GM21576 (cell line): ENCODE measurements around the gene UROC1.

Experiments used
- ATAC-seq: cut with Tn5 transposase; IDR thresholded peaks from one replicate; pipeline ENCODE4 v1.9.1; 2021; ENCODE audit warnings: mild to moderate bottlenecking, moderate library complexity; ENCODE audit not compliant: unreplicated experiment

UROC1 gene

GRCh38 chr3:126481808-126482502, 35.6 kb downstream of the UROC1 start:
- ATAC-seq: no peak

GRCh38 chr3:126480861-126481260, 36.7 kb downstream of the UROC1 start:
- ATAC-seq: no peak

- no peak for ATAC-seq
Measured at GRCh38 chr3:126480206-126480605, 37.4 kb downstream of the UROC1 start.

- ATAC-seq: no peak
Measured at GRCh38 chr3:126479642-126480041, 37.9 kb downstream of the UROC1 start.

GRCh38 chr3:126478581-126479310, 38.8 kb downstream of the UROC1 start:
- ATAC-seq: no peak

- no peak for ATAC-seq
Measured at GRCh38 chr3:126477061-126477380, 40.6 kb downstream of the UROC1 start.

GRCh38 chr3:126476166-126477060, 41.2 kb downstream of the UROC1 start:
- ATAC-seq: peak; percentile 23

- ATAC-seq: peak; percentile 75
Measured at GRCh38 chr3:126475413-126476114, 42.0 kb downstream of the UROC1 start, which contains the start of gene ZXDC. Gene ZXDC, minus strand, starts transcription at chr3:126475891. Its CDS starts 26 bp downstream, at chr3:126475865.

- ATAC-seq: peak; percentile 12
Measured at GRCh38 chr3:126474498-126475412, 42.8 kb downstream of the UROC1 start.

GRCh38 chr3:126473292-126474168, 44.0 kb downstream of the UROC1 start:
- no peak for ATAC-seq

GRCh38 chr3:126472277-126473006, 45.1 kb downstream of the UROC1 start:
- no peak for ATAC-seq

- ATAC-seq: no peak
Measured at GRCh38 chr3:126469479-126469878, 48.1 kb downstream of the UROC1 start.

GRCh38 chr3:126468028-126468891, 49.3 kb downstream of the UROC1 start:
- no peak for ATAC-seq

- no peak for ATAC-seq
Measured at GRCh38 chr3:126467611-126467955, 50.0 kb downstream of the UROC1 start.

GRCh38 chr3:126466886-126467610, 50.5 kb downstream of the UROC1 start:
- ATAC-seq: no peak

GRCh38 chr3:126465928-126466544, 51.5 kb downstream of the UROC1 start:
- no peak for ATAC-seq
